GM12892 (cell line): Measurements from ENCODE around the gene ZNF747.

ENCODE experiments used
- POLR2A ChIP-seq: IDR thresholded peaks from 2 replicates; pipeline ENCODE4 v1.6.1; 2011; ENCODE audit warnings: low read depth, low read length, control low read depth
- POLR2AphosphoS5 ChIP-seq: IDR thresholded peaks from 2 replicates; pipeline ENCODE4 v1.6.1; 2011; ENCODE audit warnings: low read depth, low read length, control low read depth

DNA sequence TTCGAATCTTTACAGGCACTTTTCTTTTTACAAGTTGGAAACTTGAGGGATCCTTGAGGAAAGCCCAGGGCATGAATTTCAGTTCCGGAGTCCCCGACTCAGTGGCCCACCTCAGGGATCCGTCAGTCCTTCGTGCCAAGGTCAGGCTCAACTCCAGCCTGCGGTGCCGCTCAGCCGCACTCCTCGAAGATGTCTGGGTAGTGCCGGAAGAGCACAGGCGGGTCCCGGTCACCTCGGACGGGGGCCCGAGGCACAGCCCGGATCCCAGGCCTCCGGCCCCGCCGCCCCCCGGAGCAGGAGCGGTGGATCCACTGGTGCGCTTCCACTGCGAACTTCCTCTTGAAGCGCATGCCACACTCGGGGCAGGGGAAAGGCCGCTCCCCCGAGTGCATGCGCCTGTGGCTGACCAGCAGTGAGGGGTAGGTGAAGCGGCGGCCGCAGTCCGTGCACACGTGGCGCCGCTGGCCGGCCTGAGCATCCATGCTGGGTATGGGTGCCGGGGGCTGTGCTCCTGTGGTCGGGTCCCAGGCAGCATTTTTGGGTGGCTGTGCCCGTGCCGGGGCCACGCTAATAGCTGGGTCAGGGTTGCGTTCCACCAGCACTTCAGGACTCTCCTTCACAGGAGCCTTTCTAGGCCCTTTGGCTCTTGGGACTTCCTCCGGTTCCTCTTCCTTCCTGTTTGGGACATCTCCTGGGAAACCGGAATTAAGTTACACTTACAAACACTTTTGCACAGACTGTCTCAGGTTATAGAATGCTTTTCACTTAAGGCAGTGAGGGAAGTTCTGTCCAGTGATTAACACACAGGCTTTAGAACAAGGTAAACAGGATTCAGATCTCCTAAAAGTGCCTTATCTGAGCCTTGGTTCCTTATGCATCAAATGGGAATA lies 35.3 kb upstream of the ZNF747 start:
- TF ChIP-seq POLR2AphosphoS5 (no peak), POLR2A (no peak)
